GM13977 (cell line): ENCODE results near the gene KIFC3.

Experiments used
- DNase-seq: peaks from one replicate; pipeline ENCODE4 v3.0.0; 2012; ENCODE audit warnings: low spot score
- CTCF ChIP-seq: IDR thresholded peaks from 2 replicates; pipeline ENCODE4 v1.5.1; 2012; ENCODE audit warnings: mild to moderate bottlenecking, control low read depth; ENCODE audit not compliant: insufficient read depth; ENCODE audit errors: extremely low read depth, missing control alignments
- in situ Hi-C: fragments of 300-500 bp; cut with MboI; formaldehyde crosslinking; loops from one replicate; pipeline ENCODE4 v1.12.0; 2022; ENCODE audit warnings: low sequenced_read_pairs, low pct_unique_long_range_greater_than_20kb, mixed read lengths, inconsistent platforms; ENCODE audit not compliant: unreplicated experiment

The KIFC3 gene

DNA sequence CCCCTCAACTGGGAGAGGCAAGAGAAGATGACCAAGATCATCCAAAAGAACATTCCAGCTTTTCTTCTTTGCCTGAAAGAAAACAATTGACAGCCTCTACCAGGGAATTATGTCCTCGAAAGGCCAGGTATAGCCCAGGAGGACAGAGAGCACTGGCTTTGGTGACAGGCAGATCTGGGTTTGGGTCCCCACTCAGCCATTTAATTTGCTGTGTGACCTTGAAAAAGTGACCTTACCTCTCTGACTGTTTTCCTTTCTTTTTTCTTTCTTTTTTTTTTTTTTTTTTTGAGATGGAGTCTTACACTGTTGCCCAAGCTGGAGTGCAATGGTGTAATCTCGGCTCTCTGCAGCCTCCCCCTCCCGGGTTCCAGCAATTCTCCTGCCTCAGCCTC lies 27.7 kb upstream of the KIFC3 start:
- DNase-seq = no peak
- in situ Hi-C loops = no loop called here
- TF ChIP-seq CTCF = no peak

DNA sequence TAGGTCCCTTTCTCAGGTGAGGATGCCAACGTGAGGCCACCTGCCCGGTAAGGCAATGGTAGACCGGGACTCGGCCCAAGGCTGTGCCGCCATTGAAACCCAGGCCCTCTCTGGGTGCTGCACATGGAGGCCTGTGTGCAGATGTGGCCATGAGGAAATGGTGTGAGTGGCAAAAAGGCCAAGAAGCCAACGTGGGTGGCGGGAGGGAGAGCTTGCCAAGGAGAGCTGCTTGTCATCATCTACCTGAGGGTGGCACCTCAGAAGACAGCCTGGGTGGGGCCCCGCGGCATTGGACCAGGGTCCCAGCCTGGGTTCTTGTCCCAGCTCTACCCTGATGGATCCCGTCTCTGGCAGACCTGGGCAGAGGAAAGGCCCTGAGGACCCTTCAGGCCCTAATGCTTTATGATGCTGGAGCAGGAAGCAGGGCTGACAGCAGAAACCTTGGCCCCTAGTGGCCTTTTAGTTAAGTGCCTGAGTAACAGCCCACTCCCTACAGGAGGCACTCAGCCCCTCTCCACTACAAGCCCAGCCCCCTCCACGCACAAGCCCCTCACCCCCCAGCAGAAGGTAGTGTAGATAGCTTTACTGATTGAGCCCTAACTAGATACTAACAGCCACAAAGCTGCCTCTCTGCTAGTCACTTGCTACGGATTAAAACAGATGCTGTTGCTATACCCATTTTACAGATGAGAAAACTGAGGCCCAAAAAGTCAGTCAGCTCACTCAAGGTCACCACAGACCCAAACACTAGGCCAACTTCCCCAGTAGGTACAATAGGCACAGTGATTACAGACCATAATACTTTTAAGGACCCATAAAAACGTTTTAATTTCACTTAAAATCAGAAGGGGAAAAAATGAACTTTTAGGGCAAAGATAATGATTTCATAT lies 26.2 kb upstream of the KIFC3 start:
- no peak for TF ChIP-seq CTCF
- in situ Hi-C loops = no loop called here
- no peak for DNase-seq

- TF ChIP-seq CTCF = no peak
- no peak for DNase-seq
- in situ Hi-C loops = no loop called here
These were observed 24.7 kb upstream of the KIFC3 start for GRCh38 chr16:57826706-57827625.

DNA sequence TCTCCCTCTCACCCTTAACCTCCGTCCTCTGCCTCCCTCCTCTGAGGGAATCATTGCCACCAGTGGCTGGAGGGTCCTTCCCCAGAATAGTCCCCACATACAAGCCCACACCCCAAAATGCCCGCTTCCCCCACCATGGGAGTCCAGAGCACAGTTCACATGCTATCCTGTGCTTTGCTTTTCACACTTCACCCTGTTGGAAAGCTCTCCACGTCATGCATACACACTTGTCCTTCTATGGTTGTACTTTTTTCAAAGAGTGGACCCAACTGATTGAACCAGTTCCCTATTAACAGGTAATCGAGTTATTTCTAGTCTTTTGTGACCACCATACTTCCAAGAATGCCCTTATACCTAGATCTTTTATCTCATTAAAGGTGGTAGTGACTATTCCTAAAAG lies 23.8 kb upstream of the KIFC3 start:
- no peak for DNase-seq
- no peak for TF ChIP-seq CTCF
- in situ Hi-C loops = no loop called here

DNA sequence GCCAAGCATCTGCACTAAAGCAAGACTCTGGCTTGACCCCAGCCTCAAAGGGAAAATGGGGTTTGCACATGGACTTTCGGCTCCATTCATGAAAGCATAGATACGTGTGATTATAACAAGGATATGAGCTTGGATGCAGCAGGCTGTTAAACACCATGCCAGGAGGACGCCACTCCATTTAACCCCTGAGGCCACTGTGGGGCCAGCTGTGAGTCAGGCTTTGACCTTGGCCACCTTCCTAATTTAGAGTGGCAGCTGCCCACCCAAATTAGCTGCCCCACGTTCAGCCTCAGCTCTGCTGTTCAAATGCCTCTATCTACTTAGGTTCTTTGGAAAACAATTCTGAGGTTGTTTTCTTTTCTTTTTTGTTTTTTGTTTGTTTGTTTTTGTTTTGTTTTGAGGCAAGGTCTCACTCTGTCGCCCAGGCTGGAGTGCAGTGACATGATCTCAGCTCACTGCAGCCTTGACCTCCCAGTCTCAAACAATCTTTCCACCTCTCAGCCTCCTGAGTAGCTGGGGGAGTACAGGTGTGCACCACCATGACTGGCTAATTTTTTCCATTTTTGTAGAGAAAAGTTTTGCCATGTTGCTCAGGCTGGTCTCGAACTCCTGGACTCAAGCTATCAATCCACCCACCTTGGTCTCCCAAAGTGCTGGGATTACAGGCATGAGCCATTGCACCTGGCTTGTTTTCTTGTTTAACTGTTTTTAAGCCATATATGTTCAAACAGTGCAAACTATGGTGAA lies 23.2 kb upstream of the KIFC3 start:
- TF ChIP-seq CTCF = no peak
- no peak for DNase-seq
- in situ Hi-C loops = no loop called here

DNA sequence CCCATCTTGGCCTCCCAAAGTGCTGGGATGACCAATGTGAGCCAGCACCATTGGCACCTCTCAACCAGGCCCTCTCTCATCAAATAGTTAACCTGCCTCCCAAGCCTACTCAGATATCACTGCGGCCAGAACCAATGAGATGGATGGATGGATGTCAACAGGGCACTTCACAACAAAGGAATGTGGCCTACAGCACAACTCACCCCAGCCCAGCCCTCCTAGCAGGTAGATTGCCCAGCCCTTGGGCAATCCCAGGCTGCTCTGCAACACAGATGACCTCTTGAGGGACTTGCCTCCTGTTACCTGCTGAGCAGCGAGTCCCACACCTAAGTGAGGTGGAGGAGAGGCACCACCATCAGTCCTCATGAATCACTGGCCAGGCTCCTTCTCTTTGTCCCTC lies 22.6 kb upstream of the KIFC3 start:
- TF ChIP-seq CTCF = no peak
- in situ Hi-C loops = no loop called here
- no peak for DNase-seq
